HEK293 (cell line): ENCODE results near the gene UFC1.

Experiments
- KLF1 ChIP-seq: fragments of 450-650 bp; formaldehyde crosslinking; IDR thresholded peaks from 2 replicates; pipeline ENCODE4 v1.5.1; 2016; ENCODE audit warnings: missing biosample characterization, missing genetic modification characterization
- KLF10 ChIP-seq: fragments of 450-650 bp; IDR thresholded peaks from 2 replicates; pipeline ENCODE4 v1.5.1; 2018; ENCODE audit warnings: missing biosample characterization, mild to moderate bottlenecking, missing genetic modification characterization
- SP7 ChIP-seq: fragments of 450-650 bp; formaldehyde crosslinking; IDR thresholded peaks from 2 replicates; pipeline ENCODE4 v1.5.1; 2016; ENCODE audit warnings: missing biosample characterization, missing genetic modification characterization
- ZNF211 ChIP-seq: fragments of 450-650 bp; formaldehyde crosslinking; IDR thresholded peaks from 2 replicates; pipeline ENCODE4 v1.5.1; 2016; ENCODE audit warnings: low read depth, missing biosample characterization, missing genetic modification characterization
- ZNF341 ChIP-seq: fragments of 450-650 bp; formaldehyde crosslinking; IDR thresholded peaks from 2 replicates; pipeline ENCODE4; 2016; ENCODE audit warnings: low read depth, missing biosample characterization, missing genetic modification characterization
- ZNF426 ChIP-seq: fragments of 450-650 bp; formaldehyde crosslinking; IDR thresholded peaks from 2 replicates; pipeline ENCODE4 v1.5.1; 2017; ENCODE audit warnings: missing biosample characterization, missing genetic modification characterization, mild to moderate bottlenecking, inconsistent platforms, moderate library complexity
- ZNF560 ChIP-seq: fragments of 450-650 bp; formaldehyde crosslinking; IDR thresholded peaks from 2 replicates; pipeline ENCODE4 v1.5.1; 2017; ENCODE audit warnings: missing biosample characterization, missing genetic modification characterization, borderline replicate concordance
- ZNF658 ChIP-seq: fragments of 450-650 bp; formaldehyde crosslinking; IDR thresholded peaks from 2 replicates; pipeline ENCODE4; 2016; ENCODE audit warnings: missing biosample characterization, missing genetic modification characterization
- ZNF776 ChIP-seq: fragments of 450-650 bp; formaldehyde crosslinking; IDR thresholded peaks from 2 replicates; pipeline ENCODE4 v1.5.0; 2017; ENCODE audit warnings: missing biosample characterization, missing genetic modification characterization, borderline replicate concordance
- ZNF843 ChIP-seq: fragments of 450-650 bp; formaldehyde crosslinking; IDR thresholded peaks from 2 replicates; pipeline ENCODE4 v1.5.1; 2016; ENCODE audit warnings: missing biosample characterization, missing genetic modification characterization
- ZSCAN16 ChIP-seq: fragments of 450-650 bp; formaldehyde crosslinking; IDR thresholded peaks from 2 replicates; pipeline ENCODE4 v1.5.1; 2016; ENCODE audit warnings: missing biosample characterization, missing genetic modification characterization
- TF ChIP-seq, protein P1 (sequence below): sonication (generic); formaldehyde crosslinking; IDR thresholded peaks from 2 replicates; pipeline ENCODE4 v1.8.1; 2022; ENCODE audit warnings: mild to moderate bottlenecking, moderate library complexity, missing genetic modification reagents
- TF ChIP-seq, protein P2 (sequence below): fragments of 450-650 bp; formaldehyde crosslinking; IDR thresholded peaks from 2 replicates; pipeline ENCODE4 v1.5.1; 2016; ENCODE audit warnings: missing biosample characterization, missing genetic modification characterization
- TF ChIP-seq, protein P3 (sequence below): fragments of 450-650 bp; formaldehyde crosslinking; IDR thresholded peaks from 2 replicates; pipeline ENCODE4 v1.5.1; 2016; ENCODE audit warnings: missing biosample characterization, missing genetic modification characterization
- TF ChIP-seq, protein P4 (sequence below): fragments of 450-650 bp; formaldehyde crosslinking; IDR thresholded peaks from 2 replicates; pipeline ENCODE4 v1.5.1; 2017; ENCODE audit warnings: missing biosample characterization, missing genetic modification characterization
- TF ChIP-seq, protein P5 (sequence below): fragments of 450-650 bp; IDR thresholded peaks from 2 replicates; pipeline ENCODE4 v1.5.1; 2018; ENCODE audit warnings: missing biosample characterization, mild to moderate bottlenecking, missing genetic modification characterization
- TF ChIP-seq, protein P6 (sequence below): fragments of 450-650 bp; formaldehyde crosslinking; IDR thresholded peaks from 2 replicates; pipeline ENCODE4 v1.5.1; 2017; ENCODE audit warnings: missing biosample characterization, missing genetic modification characterization
- TF ChIP-seq, protein P7 (sequence below): fragments of 450-650 bp; formaldehyde crosslinking; IDR thresholded peaks from 2 replicates; pipeline ENCODE4 v1.5.1; 2016; ENCODE audit warnings: missing biosample characterization, missing genetic modification characterization
- TF ChIP-seq, protein P8 (sequence below): fragments of 450-650 bp; formaldehyde crosslinking; IDR thresholded peaks from 2 replicates; pipeline ENCODE4 v1.5.1; 2016; ENCODE audit warnings: missing biosample characterization, missing genetic modification characterization, borderline replicate concordance
- TF ChIP-seq, protein P9 (sequence below): fragments of 450-650 bp; formaldehyde crosslinking; IDR thresholded peaks from 2 replicates; pipeline ENCODE4 v1.5.1; 2016; ENCODE audit warnings: missing biosample characterization, missing genetic modification characterization

The UFC1 gene

DNA sequence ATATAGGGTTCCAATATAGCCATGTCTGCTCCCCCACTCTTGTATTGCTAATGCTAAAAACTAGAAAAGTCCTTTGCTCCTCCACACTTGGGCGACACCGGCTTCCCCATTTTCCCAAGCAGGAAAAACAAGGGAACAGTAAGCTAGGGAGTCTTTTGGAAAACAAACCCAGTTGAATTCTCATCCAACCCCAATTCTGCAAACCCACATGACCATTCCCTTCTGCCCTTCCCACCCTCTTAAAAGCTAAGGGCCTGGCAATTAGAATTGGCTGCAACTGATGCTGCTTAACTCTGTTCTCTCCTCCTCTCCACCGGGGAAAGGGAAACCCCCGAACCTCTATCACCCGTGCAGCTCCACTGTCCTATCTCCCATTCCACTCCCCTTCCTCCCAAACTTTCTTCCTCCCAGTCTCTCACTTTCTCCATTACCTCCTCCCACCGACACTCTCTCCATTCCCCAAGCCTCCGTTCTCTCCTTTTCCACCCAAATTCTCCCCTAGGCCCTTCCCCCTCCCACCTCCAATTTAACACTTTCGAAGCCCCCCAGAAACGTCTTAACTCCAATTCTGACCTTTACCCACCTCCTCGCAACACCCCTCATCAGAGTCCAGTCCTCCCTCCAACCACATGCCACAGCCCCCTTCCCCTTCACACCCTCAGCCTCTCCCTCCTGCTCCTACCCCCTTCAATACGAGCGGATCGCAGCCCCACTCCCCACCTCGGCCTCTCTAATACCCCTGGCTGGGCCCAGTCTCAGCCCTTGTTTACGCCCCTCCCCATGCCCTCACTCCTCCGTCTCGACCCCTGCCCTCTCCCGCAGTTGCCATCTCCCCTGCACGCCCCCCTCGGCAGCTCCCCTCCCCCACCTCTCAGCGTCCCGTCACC, 22.0 kb upstream of the UFC1 start (continued):
- TF ChIP-seq, protein P1, sequence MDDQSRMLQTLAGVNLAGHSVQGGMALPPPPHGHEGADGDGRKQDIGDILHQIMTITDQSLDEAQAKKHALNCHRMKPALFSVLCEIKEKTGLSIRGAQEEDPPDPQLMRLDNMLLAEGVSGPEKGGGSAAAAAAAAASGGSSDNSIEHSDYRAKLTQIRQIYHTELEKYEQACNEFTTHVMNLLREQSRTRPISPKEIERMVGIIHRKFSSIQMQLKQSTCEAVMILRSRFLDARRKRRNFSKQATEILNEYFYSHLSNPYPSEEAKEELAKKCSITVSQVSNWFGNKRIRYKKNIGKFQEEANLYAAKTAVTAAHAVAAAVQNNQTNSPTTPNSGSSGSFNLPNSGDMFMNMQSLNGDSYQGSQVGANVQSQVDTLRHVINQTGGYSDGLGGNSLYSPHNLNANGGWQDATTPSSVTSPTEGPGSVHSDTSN (CRISPR knock-in tag), result no peak
- TF ChIP-seq, protein P2, sequence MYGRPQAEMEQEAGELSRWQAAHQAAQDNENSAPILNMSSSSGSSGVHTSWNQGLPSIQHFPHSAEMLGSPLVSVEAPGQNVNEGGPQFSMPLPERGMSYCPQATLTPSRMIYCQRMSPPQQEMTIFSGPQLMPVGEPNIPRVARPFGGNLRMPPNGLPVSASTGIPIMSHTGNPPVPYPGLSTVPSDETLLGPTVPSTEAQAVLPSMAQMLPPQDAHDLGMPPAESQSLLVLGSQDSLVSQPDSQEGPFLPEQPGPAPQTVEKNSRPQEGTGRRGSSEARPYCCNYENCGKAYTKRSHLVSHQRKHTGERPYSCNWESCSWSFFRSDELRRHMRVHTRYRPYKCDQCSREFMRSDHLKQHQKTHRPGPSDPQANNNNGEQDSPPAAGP (tag by site-specific recombination), result peak; percentile 78
- TF ChIP-seq, protein P3, sequence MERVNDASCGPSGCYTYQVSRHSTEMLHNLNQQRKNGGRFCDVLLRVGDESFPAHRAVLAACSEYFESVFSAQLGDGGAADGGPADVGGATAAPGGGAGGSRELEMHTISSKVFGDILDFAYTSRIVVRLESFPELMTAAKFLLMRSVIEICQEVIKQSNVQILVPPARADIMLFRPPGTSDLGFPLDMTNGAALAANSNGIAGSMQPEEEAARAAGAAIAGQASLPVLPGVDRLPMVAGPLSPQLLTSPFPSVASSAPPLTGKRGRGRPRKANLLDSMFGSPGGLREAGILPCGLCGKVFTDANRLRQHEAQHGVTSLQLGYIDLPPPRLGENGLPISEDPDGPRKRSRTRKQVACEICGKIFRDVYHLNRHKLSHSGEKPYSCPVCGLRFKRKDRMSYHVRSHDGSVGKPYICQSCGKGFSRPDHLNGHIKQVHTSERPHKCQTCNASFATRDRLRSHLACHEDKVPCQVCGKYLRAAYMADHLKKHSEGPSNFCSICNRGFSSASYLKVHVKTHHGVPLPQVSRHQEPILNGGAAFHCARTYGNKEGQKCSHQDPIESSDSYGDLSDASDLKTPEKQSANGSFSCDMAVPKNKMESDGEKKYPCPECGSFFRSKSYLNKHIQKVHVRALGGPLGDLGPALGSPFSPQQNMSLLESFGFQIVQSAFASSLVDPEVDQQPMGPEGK (tag by site-specific recombination), result peak; percentile 95
- peak; percentile 50 for TF ChIP-seq ZNF341
- TF ChIP-seq KLF10 (tag by site-specific recombination), result no peak
- TF ChIP-seq KLF1 (tag by site-specific recombination), result no peak
- no peak for TF ChIP-seq ZNF426
- TF ChIP-seq, protein P4, sequence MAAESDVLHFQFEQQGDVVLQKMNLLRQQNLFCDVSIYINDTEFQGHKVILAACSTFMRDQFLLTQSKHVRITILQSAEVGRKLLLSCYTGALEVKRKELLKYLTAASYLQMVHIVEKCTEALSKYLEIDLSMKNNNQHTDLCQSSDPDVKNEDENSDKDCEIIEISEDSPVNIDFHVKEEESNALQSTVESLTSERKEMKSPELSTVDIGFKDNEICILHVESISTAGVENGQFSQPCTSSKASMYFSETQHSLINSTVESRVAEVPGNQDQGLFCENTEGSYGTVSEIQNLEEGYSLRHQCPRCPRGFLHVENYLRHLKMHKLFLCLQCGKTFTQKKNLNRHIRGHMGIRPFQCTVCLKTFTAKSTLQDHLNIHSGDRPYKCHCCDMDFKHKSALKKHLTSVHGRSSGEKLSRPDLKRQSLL (tag by site-specific recombination), result no peak
- TF ChIP-seq, protein P5, sequence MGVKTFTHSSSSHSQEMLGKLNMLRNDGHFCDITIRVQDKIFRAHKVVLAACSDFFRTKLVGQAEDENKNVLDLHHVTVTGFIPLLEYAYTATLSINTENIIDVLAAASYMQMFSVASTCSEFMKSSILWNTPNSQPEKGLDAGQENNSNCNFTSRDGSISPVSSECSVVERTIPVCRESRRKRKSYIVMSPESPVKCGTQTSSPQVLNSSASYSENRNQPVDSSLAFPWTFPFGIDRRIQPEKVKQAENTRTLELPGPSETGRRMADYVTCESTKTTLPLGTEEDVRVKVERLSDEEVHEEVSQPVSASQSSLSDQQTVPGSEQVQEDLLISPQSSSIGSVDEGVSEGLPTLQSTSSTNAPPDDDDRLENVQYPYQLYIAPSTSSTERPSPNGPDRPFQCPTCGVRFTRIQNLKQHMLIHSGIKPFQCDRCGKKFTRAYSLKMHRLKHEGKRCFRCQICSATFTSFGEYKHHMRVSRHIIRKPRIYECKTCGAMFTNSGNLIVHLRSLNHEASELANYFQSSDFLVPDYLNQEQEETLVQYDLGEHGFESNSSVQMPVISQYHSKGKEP (tag by site-specific recombination), result no peak
- no peak for TF ChIP-seq ZNF211 (tag by site-specific recombination)
- TF ChIP-seq ZNF560 (tag by site-specific recombination), result no peak
- TF ChIP-seq, protein P6, sequence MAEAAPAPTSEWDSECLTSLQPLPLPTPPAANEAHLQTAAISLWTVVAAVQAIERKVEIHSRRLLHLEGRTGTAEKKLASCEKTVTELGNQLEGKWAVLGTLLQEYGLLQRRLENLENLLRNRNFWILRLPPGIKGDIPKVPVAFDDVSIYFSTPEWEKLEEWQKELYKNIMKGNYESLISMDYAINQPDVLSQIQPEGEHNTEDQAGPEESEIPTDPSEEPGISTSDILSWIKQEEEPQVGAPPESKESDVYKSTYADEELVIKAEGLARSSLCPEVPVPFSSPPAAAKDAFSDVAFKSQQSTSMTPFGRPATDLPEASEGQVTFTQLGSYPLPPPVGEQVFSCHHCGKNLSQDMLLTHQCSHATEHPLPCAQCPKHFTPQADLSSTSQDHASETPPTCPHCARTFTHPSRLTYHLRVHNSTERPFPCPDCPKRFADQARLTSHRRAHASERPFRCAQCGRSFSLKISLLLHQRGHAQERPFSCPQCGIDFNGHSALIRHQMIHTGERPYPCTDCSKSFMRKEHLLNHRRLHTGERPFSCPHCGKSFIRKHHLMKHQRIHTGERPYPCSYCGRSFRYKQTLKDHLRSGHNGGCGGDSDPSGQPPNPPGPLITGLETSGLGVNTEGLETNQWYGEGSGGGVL, result peak; percentile 98
- no peak for TF ChIP-seq ZSCAN16
- TF ChIP-seq, protein P7, sequence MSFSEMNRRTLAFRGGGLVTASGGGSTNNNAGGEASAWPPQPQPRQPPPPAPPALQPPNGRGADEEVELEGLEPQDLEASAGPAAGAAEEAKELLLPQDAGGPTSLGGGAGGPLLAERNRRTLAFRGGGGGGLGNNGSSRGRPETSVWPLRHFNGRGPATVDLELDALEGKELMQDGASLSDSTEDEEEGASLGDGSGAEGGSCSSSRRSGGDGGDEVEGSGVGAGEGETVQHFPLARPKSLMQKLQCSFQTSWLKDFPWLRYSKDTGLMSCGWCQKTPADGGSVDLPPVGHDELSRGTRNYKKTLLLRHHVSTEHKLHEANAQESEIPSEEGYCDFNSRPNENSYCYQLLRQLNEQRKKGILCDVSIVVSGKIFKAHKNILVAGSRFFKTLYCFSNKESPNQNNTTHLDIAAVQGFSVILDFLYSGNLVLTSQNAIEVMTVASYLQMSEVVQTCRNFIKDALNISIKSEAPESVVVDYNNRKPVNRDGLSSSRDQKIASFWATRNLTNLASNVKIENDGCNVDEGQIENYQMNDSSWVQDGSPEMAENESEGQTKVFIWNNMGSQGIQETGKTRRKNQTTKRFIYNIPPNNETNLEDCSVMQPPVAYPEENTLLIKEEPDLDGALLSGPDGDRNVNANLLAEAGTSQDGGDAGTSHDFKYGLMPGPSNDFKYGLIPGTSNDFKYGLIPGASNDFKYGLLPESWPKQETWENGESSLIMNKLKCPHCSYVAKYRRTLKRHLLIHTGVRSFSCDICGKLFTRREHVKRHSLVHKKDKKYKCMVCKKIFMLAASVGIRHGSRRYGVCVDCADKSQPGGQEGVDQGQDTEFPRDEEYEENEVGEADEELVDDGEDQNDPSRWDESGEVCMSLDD (tag by site-specific recombination), result peak; percentile 80
- TF ChIP-seq ZNF776 (tag by site-specific recombination), result peak; percentile 82; the same call in 1 of the 2 replicates
- TF ChIP-seq, protein P8, sequence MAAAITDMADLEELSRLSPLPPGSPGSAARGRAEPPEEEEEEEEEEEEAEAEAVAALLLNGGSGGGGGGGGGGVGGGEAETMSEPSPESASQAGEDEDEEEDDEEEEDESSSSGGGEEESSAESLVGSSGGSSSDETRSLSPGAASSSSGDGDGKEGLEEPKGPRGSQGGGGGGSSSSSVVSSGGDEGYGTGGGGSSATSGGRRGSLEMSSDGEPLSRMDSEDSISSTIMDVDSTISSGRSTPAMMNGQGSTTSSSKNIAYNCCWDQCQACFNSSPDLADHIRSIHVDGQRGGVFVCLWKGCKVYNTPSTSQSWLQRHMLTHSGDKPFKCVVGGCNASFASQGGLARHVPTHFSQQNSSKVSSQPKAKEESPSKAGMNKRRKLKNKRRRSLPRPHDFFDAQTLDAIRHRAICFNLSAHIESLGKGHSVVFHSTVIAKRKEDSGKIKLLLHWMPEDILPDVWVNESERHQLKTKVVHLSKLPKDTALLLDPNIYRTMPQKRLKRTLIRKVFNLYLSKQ, result no peak
- no peak for TF ChIP-seq ZNF658
- no peak; the same call in none of the 2 replicates for TF ChIP-seq SP7 (tag by site-specific recombination)
- TF ChIP-seq ZNF843 (tag by site-specific recombination), result peak; percentile 79
- TF ChIP-seq, protein P9, sequence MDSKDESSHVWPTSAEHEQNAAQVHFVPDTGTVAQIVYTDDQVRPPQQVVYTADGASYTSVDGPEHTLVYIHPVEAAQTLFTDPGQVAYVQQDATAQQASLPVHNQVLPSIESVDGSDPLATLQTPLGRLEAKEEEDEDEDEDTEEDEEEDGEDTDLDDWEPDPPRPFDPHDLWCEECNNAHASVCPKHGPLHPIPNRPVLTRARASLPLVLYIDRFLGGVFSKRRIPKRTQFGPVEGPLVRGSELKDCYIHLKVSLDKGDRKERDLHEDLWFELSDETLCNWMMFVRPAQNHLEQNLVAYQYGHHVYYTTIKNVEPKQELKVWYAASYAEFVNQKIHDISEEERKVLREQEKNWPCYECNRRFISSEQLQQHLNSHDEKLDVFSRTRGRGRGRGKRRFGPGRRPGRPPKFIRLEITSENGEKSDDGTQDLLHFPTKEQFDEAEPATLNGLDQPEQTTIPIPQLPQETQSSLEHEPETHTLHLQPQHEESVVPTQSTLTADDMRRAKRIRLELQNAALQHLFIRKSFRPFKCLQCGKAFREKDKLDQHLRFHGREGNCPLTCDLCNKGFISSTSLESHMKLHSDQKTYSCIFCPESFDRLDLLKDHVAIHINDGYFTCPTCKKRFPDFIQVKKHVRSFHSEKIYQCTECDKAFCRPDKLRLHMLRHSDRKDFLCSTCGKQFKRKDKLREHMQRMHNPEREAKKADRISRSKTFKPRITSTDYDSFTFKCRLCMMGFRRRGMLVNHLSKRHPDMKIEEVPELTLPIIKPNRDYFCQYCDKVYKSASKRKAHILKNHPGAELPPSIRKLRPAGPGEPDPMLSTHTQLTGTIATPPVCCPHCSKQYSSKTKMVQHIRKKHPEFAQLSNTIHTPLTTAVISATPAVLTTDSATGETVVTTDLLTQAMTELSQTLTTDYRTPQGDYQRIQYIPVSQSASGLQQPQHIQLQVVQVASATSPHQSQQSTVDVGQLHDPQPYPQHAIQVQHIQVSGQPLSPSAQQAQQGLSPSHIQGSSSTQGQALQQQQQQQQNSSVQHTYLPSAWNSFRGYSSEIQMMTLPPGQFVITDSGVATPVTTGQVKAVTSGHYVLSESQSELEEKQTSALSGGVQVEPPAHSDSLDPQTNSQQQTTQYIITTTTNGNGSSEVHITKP (tag by site-specific recombination), result peak; percentile 81
